HL-60 (cell line): ENCODE results near the gene FNDC3B.

Experiments
- DNase-seq, 2 experiments: peaks; one replicate each; pipeline ENCODE4 v3.0.0-alpha.2; 2010 to 2020; ENCODE audit warnings: low read depth in 1 of 2, low spot score in 1 of 2
- H3K27ac ChIP-seq: fragments of 250-450 bp; sonication (Bioruptor Pico); replicated peaks from 2 replicates; pipeline ENCODE4 v1.5.1; 2020; ENCODE audit warnings: mild to moderate bottlenecking, moderate library complexity
- H3K27me3 ChIP-seq: fragments of 250-450 bp; sonication (Bioruptor Pico); 2 replicates; pipeline ENCODE4 v1.5.1; 2021; ENCODE audit warnings: mild to moderate bottlenecking, moderate library complexity; ENCODE audit not compliant: insufficient read depth, poor library complexity, severe bottlenecking
- H3K4me3 ChIP-seq: replicated peaks from 2 replicates; pipeline ENCODE4 v1.5.1; 2011; ENCODE audit warnings: mild to moderate bottlenecking, control low read depth, low read length; ENCODE audit not compliant: insufficient read depth
- GABPA ChIP-seq: IDR thresholded peaks from 2 replicates; pipeline ENCODE4 v1.6.1; 2012; ENCODE audit warnings: low read depth
- POLR2AphosphoS5 ChIP-seq: IDR thresholded peaks from 2 replicates; pipeline ENCODE4 v1.6.1; 2012; ENCODE audit warnings: low read depth
- SPI1 ChIP-seq: IDR thresholded peaks from 2 replicates; pipeline ENCODE4 v1.6.1; 2012; ENCODE audit warnings: low read depth, mild to moderate bottlenecking, borderline replicate concordance
- TF ChIP-seq, protein P1 (sequence below): IDR thresholded peaks from one replicate; pipeline ENCODE4 v1.5.1; 2011; ENCODE audit warnings: low read length, control low read depth, inconsistent platforms; ENCODE audit not compliant: insufficient read depth
- TF ChIP-seq, protein P2 (sequence below): IDR thresholded peaks from 2 replicates; pipeline ENCODE4 v1.6.1; 2012; ENCODE audit warnings: low read depth; ENCODE audit not compliant: insufficient replicate concordance

Gene FNDC3B

DNA sequence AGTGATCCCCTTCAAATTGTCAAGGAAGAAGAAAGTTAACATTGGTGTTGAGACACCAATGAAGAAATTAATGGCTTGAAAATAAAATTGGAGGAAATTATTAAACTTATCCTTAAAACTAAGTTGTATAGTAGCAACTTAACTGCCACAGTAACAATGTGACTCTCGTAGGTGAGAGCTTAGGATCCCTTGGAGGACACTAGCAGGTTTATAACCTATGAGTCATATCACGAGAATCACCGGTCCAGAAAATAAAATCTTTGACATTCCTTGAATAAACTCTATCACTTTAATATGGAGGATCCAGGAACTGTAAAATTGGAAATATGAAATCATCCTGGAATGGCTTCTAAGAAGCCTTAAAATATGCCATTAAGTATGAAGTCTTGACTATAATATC lies 406.8 kb downstream of the FNDC3B start:
- TF ChIP-seq, protein P1, sequence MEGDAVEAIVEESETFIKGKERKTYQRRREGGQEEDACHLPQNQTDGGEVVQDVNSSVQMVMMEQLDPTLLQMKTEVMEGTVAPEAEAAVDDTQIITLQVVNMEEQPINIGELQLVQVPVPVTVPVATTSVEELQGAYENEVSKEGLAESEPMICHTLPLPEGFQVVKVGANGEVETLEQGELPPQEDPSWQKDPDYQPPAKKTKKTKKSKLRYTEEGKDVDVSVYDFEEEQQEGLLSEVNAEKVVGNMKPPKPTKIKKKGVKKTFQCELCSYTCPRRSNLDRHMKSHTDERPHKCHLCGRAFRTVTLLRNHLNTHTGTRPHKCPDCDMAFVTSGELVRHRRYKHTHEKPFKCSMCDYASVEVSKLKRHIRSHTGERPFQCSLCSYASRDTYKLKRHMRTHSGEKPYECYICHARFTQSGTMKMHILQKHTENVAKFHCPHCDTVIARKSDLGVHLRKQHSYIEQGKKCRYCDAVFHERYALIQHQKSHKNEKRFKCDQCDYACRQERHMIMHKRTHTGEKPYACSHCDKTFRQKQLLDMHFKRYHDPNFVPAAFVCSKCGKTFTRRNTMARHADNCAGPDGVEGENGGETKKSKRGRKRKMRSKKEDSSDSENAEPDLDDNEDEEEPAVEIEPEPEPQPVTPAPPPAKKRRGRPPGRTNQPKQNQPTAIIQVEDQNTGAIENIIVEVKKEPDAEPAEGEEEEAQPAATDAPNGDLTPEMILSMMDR = no peak
- no peak for TF ChIP-seq SPI1
- TF ChIP-seq GABPA = no peak
- TF ChIP-seq, protein P2, sequence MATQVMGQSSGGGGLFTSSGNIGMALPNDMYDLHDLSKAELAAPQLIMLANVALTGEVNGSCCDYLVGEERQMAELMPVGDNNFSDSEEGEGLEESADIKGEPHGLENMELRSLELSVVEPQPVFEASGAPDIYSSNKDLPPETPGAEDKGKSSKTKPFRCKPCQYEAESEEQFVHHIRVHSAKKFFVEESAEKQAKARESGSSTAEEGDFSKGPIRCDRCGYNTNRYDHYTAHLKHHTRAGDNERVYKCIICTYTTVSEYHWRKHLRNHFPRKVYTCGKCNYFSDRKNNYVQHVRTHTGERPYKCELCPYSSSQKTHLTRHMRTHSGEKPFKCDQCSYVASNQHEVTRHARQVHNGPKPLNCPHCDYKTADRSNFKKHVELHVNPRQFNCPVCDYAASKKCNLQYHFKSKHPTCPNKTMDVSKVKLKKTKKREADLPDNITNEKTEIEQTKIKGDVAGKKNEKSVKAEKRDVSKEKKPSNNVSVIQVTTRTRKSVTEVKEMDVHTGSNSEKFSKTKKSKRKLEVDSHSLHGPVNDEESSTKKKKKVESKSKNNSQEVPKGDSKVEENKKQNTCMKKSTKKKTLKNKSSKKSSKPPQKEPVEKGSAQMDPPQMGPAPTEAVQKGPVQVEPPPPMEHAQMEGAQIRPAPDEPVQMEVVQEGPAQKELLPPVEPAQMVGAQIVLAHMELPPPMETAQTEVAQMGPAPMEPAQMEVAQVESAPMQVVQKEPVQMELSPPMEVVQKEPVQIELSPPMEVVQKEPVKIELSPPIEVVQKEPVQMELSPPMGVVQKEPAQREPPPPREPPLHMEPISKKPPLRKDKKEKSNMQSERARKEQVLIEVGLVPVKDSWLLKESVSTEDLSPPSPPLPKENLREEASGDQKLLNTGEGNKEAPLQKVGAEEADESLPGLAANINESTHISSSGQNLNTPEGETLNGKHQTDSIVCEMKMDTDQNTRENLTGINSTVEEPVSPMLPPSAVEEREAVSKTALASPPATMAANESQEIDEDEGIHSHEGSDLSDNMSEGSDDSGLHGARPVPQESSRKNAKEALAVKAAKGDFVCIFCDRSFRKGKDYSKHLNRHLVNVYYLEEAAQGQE = no peak
- Histone ChIP-seq H3K27ac (no peak overlapping the region), H3K4me3 (no peak overlapping the region), H3K27me3 (peaks cover 38% of the 10 kb centered on the region)
- no peak for DNase-seq

DNA sequence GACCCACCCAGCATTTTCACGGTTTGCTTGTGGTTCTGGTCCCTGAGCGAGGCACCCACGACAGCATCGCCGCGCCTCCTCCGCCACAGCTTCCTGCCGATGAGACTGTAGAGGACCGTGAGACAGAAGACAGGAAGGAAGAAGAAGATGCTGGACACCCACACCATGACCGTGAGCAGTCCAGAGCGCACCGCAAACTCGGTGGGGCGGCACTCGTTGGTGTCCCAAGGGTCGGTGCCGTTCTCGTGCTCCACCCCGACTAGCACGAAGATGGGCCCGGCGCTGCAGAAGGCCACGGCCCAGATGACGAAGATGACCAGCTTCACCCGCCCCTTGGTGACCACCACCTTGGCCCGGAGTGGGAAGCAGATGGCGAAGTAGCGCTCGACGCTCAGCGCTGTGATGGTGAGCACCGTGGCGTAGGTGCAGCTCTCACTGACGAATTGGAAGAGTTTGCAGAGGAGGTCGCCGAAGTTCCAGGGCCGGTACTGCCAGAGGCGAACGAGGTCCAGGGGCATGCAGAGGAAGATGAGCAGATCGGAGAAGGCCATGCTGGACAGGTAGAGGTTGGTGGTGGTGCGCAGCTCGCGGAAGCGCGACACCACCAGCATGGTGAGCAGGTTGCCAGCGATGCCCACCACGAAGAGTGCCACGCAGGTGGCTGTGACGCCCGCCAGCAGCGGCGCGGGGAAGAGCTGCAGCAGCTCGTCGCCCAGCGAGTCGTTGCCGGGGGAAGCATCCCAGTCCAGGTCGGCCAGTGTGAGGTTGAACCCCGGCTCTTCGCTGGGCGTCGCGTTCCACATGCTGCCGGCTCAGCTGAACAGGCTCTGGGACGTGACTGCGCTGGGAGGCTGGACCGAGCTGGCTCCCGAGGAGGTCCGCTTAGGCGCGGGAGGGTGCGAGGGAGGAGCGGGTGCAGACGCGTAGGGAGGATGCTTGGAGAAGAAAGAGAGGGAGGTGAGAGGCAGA lies 408.5 kb downstream of the FNDC3B start, which contains the start of gene GHSR:
Gene GHSR, minus strand, starts transcription at position 846 of the 969 bp plus-strand sequence. Its CDS starts 43 bp downstream, at position 803.
- H3K4me3 ChIP-seq = no peak within 1 kb of the TSS
- no peak within 1 kb of the TSS for H3K27ac ChIP-seq
- no peak for DNase-seq
- no peak for TF ChIP-seq GABPA
- TF ChIP-seq, protein P2 = no peak
- no peak for TF ChIP-seq SPI1
- TF ChIP-seq POLR2AphosphoS5 = no peak
- TF ChIP-seq, protein P1 = no peak
- H3K27me3 ChIP-seq = peaks cover 33% of the 10 kb centered on the region

DNA sequence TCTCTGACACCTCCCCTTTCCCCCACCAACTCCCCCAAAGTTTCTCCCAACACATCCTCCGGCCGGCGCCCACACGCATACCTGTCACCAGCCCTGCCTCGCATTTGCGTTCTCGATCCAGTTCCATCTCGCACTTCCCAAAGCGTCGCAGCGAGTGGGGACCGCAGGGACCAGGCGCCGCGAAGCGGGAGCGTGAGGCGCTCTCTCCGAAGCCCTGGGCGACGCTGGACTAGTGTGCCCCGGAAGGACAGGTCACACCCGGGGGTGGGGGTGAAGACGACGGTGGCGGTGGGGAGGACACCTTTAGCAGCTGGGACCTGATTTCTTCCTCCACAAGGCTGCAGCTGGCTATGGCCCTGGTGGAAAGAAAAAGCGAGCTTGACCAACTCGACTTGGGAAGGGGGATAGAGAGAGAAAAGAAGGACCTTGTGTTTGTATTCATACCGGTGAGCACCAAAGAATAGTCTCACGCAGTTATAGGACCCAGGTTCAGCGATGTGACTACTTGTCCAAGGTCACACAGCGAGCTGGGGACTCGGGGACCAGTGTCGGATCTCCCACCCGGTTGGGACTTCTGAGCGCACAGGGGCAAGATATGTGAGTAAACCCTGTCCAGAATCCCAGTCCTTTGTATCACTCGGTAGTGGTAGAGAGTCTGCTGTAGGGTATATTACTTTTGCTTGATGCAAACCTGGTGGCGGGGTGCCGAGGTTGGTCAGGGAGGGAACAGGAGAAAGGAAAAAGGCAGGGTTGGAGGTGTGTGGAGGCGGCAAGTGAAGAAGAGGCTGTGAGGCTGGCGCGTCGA lies 409.5 kb downstream of the FNDC3B start:
- TF ChIP-seq, protein P1 = no peak
- TF ChIP-seq POLR2AphosphoS5 (no peak), GABPA (no peak)
- H3K4me3 ChIP-seq = no peak overlapping the region
- H3K27me3 ChIP-seq = peaks cover 33% of the 10 kb centered on the region
- no peak for DNase-seq
- no peak overlapping the region for H3K27ac ChIP-seq
